GM12873 (cell line): Measurements from ENCODE around the gene INO80B.
A peak's percentile ranks its signal among the peaks of the same experiment; 100 is the strongest.

Experiments
- TF ChIP-seq, protein P1 (sequence below): IDR thresholded peaks from 2 replicates; pipeline ENCODE4 v1.5.1; 2012; ENCODE audit warnings: low read depth, mild to moderate bottlenecking, moderate library complexity, low read length, control low read depth; ENCODE audit not compliant: insufficient read depth; ENCODE audit errors: missing control alignments

The INO80B gene

DNA sequence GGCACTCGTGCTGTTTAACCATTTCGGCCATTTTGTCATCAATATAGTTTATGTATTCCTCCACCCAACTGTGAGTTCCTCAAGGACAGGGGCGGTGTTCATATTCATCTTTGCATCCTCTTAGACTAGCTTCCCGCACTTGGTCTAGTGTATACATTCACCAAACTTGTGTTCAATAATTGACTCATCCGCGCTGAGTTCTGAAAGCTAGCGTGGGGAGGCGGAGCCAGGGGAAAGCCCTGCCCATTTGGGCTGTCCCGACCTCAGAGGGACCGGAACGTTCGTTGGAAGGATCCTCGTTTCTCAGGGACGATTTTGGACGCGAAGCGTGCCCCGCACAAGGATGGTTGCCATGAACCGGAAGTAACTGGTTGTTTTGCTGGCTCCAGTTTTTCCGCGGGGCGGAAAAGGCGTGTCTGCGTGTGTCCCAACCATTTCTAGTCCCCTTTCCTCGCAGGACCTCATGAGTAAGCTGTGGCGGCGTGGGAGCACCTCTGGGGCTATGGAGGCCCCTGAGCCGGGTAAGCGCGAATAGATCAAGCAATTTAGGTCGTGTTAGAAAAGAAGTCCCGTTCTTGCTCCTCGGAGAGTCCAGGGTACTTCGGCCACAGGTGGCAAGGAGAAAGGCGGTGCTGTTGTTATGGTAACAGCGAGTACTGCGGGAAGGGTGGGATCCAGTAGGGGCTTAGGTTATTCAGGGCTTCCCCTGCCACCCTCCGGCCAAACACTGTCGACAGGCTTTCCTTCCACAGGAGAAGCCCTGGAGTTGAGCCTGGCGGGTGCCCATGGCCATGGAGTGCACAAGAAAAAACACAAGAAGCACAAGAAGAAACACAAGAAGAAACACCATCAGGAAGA, at the start of gene INO80B:
Gene INO80B (plus strand): TSS at position 434 of the 858 bp plus-strand sequence. CDS start 30 bp downstream, at position 464.
- TF ChIP-seq, protein P1, sequence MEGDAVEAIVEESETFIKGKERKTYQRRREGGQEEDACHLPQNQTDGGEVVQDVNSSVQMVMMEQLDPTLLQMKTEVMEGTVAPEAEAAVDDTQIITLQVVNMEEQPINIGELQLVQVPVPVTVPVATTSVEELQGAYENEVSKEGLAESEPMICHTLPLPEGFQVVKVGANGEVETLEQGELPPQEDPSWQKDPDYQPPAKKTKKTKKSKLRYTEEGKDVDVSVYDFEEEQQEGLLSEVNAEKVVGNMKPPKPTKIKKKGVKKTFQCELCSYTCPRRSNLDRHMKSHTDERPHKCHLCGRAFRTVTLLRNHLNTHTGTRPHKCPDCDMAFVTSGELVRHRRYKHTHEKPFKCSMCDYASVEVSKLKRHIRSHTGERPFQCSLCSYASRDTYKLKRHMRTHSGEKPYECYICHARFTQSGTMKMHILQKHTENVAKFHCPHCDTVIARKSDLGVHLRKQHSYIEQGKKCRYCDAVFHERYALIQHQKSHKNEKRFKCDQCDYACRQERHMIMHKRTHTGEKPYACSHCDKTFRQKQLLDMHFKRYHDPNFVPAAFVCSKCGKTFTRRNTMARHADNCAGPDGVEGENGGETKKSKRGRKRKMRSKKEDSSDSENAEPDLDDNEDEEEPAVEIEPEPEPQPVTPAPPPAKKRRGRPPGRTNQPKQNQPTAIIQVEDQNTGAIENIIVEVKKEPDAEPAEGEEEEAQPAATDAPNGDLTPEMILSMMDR, result no peak

DNA sequence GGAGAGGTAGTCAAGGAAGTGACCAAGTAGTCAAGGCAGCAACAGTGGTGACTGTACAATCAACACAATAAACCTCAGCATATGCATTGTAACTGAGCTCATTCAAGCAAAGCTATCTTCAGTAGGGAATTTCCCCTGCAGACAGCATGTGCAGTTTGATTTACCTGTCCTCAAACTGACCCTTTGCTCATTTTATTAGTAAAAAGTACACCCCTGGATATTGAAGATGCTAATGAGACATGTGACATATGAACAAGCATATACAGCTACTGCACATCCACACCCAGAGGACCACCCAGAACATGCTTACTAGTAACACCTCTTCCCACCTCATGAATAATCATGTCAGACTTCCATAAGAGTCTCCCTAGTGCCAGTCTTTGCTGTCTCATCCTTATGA, 48.9 kb upstream of the INO80B start:
- TF ChIP-seq, protein P1, result no peak

DNA sequence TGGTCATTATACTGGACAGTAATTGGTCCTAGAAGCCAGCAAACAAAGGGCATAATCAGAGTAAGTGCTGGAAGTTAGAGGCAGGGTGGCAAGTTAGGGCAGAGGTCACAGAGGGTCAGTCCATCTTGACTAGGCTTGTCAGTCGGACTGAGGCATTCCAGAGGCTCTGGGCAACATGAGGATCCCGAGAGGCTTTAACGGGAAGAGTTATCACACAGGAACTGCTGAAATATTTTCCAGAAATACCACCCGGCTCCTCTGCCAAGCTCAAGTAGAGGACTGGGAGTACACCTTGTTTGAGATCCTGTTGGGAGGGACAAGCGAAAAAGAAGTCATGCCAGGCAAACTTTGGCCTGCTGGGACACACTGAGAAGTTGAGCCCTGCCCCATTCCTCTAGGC, 47.2 kb upstream of the INO80B start:
- TF ChIP-seq, protein P1, result no peak

DNA sequence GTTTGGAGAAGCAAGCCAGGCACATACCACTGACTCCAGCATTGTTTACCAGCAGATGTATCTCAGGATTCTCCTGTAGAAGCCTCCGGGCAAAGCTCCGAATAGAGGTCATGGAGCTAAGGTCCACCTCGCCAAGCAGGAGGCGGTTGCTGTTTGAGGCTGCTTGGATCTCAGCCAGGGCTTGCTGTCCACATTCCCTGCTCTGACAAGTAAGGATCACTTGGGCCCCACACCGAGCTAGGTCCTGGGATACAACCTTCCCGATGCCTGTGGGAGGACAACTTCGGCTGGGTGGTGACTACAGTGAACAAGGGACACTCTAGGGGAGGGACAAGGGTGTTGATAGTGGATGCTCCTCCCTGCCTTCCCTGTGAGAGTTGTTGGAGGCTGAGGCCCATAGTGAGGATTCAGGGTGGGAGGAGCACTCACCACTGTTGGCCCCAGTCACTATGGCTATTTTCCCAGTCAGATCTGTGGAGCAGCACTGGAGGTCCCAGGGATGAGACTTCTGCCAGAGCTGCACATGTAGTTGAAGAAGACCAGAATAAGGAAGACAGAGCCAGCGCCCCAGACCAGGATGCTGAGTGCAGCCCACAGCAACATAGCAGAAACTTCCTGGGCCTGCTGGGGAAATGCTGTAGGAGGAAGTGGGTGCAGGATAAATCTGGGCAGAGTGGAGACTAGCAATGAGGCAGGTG, 41.7 kb upstream of the INO80B start:
- TF ChIP-seq, protein P1, result no peak

DNA sequence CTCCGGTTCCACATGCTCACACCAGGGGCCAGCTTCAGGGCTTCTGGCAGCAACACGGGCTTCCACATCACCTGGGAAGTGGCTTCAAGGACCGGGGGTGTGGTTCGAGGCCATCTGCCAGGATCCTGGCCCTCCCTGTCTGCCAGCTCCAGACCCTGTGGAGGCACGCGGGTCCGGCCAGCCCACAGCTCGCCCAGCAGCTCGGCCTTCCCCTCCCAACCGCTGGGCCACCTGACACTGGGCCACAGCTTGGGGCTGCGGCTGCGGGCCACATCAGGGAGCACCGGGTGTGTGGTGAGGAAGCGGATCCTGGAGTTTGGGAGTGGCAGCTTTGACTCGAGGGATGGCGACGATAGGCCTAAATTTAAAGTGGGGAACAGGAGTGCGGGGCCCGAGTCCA, 40.4 kb upstream of the INO80B start:
- TF ChIP-seq, protein P1, result no peak

DNA sequence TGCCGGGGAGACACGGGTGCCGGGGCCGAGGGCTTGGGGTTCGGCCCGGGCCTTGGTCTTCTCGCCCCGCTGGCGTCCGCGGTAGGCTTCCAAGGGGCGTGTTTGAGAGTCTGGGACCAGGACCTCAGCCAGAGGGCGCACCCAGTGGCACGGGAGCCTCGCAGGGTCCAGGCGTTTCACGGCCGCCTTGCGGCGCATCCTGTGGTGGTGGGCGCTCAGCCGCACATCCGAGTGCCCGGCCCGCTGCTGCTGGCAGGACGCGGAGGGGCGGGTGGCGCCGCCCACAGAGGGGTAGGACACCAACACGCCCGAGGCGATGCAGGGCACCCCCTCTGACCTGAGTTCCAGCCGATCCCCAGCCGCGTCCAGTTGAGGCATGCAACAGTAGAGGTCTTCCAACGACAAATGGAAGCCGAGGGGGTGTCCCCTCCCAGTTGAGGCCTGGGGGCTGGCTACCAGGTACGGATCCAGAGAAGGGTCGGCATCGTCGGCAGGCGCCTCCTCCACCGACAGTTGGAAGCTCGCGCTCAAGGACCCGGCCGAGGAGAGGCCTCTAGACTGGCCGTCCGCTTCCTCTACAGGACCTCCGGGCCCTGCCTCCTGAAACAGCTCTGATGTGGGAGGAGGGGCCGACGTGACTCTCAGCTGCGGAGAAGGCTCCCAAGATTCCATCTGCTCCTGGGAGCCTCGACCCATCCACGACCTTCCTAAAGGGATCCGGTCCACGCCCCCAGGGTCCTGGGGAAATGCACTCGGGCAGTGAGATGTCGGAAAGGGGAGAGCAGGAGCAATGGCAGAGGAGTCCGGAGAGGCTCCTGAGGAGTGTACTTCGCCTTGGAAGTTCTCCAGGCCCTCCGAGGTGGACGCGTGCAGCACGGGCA, 39.8 kb upstream of the INO80B start:
- TF ChIP-seq, protein P1, result peak; percentile 14
